Glomerular visceral epithelial cell (primary cell): ENCODE measurements around the gene PRKCZ.
A peak's percentile ranks its signal among the peaks of the same experiment; 100 is the strongest.

ENCODE experiments used
- DNase-seq: peaks from one replicate; pipeline ENCODE4 v3.0.0-alpha.2; 2016; ENCODE audit errors: extremely low spot score

PRKCZ gene

GRCh38 chr1:2045468-2046173 is 4.6 kb upstream of the PRKCZ start:
- no peak for DNase-seq

- peak; percentile 51 for DNase-seq
These were observed 3.9 kb upstream of the PRKCZ start for GRCh38 chr1:2046174-2046917.

- no peak for DNase-seq
These were observed 3.1 kb upstream of the PRKCZ start for GRCh38 chr1:2046953-2047748.

- DNase-seq, result no peak
These were observed 2.2 kb upstream of the PRKCZ start for GRCh38 chr1:2047749-2048729.

DNA sequence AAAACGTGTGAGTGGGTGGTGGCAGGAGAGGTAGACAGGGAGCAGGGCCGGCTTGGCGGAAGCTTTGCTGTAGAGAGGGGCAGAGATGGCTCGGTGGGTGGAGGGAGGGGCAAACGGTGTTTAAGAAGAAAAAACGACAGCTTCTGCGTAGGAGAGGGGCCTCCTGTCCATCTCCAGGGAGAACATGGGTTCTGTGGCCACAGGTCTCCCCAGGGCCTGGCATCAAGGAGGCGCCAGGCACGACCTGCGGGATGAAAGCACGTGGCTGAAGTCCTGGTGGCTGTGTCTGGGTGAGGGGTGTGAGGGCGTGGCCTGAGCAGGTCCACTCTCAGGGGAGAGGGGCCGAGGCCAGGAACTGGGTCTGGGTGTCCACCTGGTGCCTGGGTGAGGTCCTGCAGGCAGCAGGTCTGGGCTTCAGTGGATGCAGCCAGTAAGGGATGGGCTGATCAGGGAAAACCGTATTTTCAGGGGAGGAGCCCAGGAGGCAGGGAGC is 940 bp upstream of the PRKCZ start:
- peak; percentile 65 for DNase-seq

DNA sequence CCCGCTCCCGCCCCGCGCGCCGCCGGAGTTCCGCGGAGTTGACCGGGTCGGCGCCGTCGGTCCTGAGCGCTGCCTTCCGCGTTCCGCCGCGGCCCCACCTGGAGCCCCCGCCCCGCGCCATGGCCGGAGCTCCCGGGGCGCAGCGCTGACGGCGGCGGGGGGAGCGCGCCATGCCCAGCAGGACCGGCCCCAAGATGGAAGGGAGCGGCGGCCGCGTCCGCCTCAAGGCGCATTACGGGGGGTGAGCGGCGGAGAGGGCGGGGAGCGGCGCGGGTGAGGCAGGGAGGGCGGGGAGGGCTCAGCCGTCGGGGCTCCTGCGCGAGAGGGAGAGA is 216 bp downstream of the PRKCZ start:
- no peak for DNase-seq

DNA sequence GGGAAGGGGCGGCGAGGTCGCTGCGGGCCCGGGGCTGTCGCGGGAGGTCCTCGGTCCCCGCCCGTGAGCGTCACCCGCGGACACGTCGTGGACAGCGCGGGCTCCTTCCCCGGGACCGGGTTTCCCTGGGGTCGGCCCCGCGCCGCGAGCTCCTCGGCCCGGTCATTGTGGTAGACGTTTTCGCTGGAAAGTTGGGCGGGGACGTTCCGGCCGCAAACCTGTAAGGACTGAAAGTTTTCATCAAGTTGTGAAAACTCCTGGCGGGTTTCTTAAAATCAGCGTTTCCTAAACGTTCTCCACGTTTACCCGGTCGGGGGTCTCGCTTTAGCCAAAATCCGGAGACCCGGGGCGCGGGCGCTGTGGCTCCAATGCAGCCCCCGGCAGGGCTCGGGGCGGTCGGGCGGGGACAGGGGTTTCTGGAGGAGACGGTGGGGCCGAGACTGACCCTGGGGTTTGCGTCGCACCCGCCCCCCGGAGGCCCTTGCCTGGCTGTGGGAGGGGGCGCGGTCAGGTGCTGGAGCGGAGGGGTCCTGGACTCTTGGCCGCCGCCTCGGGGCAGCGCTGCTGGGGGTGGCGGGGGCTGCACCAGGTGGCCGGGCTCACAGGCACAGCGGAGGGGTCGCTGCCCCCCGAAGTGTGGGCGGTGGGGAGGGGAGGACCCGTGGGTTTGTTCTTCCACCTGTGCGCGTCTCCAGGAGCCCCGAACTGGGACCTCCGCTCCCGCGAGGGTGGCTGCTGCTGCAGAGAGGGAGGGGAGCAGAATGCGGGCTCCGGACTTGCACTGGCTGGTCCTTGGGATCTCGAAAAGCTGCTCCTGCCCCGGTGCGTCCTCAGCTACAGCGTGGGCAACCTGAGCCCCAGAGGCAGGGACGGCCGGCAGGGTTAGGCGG is 827 bp downstream of the PRKCZ start:
- DNase-seq, result no peak

- DNase-seq, result no peak
These were observed 2.0 kb downstream of the PRKCZ start for GRCh38 chr1:2052054-2052679.

- no peak for DNase-seq
These were observed 2.5 kb downstream of the PRKCZ start for GRCh38 chr1:2052756-2053155.

DNA sequence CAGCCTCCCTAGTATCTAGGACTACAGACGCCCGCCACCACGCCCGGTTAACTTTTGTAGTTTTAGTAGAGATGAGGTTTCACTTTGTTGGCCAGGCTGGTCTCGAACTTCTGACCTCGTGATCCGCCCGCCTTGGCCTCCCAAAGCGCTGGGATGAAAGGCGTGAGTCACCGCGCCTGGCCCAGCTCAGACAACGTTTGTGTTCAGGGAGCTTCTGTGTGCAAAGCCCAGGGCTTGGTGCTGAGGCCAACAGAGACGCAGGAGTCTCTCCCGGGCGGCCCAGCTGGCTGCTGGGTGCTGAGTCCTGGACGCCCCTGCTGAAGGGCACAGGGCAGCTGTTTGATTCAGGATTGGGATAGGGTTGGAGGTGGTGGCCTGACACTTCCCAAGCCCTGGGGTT is 3.0 kb downstream of the PRKCZ start:
- no peak for DNase-seq

DNA sequence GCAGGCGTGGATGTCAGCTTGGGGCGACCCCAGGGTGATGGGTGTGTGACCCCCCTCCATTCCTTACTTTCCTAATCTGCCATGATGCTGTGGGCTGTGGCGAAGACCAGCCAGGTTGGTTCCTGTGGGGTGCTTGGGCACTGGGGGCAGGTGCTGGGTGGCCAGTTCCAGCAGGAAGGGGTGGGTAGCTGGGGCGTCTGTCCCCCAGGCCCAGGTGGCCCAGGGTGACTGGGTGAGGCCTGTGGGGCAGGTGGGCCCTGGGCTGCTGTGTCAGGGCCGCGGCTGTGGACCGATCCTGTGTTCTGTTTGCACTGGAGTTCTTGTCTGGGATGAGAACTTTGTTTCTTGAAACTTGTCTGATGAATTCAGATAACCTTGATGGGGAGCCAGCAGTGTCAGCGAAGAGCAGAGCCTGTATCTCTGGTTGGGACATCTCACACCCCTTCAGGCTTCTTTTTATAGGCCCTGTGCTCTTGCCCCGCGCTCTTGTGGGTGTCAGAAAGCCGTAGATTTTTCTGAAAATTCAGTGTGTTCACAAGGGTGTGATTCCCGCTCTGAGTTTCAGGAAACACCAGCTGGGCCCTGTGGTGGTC is 3.7 kb downstream of the PRKCZ start:
- DNase-seq, result no peak

GRCh38 chr1:2054560-2054959 is 4.3 kb downstream of the PRKCZ start:
- DNase-seq, result no peak

GRCh38 chr1:2055911-2056575 is 5.8 kb downstream of the PRKCZ start:
- no peak for DNase-seq

DNA sequence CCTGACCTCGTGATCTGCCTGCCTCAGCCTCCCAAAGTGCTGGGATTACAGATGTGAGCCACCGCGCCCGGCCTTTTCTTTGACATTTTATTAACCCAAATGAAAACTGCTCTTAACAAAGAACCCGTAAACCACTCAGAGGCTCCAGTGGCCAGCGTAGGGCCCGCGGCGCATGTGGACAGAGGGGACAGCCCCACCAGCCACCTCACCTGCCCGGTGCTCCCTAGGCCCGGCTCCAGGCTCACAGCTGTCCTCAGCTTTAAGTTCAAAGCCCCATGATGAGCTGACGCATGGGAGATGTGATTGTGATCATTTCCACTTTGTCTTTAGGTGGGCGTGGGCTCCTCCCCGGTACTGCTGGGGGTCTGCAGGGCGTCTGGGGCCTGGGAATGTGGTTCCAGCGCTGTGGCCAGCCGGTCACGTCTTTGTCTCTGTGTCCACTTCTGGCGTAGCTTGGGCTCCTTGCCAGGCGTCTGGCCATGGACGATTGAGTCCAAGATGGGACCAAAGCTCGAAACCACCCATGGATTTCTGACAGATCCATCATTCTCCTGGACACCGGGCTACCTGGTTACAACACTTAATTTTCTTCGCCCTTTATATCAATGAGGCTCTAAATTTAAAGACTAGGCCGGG is 6.9 kb downstream of the PRKCZ start:
- DNase-seq, result no peak

DNA sequence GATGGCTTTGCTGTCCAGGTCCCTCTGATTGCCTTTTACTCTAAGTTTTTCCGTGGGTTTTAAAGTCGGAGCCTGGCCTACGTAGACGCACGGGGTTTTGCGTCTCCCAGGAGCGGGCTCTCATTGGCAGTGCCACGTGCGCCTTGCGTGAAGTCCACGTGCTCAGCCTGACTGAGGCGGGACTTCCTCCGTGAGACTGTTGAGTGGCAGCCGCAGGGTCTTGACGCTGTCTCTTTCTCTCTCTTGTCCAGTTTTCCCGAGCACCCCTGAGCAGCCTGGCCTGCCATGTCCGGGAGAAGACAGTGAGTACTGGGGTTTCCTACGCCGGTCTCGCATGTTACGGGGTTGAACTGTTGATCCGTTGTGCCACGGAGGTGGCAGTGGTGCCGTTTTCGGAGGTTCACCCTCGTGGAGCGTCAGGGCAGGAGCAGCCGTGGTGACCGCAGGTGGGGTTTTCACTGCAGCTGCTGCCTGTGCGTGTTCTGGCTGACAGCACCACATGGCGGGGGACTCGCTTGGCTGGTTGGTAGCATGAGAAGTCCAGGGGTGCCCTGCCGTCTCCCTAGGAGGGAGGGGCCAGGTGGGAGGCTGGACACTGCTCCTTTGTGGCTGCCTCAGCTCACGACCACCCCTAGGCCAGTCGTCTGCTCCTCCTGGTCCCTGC is 9.2 kb downstream of the PRKCZ start:
- no peak for DNase-seq

- DNase-seq, result no peak
These were observed 9.9 kb downstream of the PRKCZ start for GRCh38 chr1:2060072-2060471.

DNA sequence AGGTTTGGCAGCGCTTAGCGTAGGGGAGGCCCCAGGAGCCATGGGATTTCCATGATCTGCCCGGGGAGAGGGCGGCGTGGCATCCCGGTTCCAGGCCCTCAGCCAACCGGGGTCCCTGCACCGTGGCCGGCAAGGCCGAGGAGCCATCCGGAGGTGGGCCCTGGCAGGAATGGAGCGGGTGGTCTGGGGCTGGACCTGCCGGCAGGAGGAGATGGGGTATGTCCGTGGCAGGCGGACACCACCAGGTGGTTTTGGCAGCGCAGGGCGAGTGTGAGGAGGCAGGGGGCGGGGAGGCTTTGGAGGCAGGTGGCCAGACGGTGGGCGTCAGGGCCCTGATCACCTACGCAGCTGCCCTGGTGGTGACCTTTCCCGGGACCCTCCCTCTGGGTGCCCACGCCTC is 10.3 kb downstream of the PRKCZ start:
- no peak for DNase-seq
